Stimulated activated CD4-positive, alpha-beta T cell treated with anti-CD3 and anti-CD28 coated beads, Interleukin-1b, Interleukin-23, amount 100 ng/mL, for 1 hour (primary cell): Measurements from ENCODE around the gene CDH5.

Experiments used
- DNase-seq, 2 donors: peaks; one replicate each; pipeline ENCODE4 v3.0.0-alpha.2; 2020; ENCODE audit warnings: low read depth in 2 of 2

Gene CDH5

GRCh38 chr16:66353055-66353454 lies 13.4 kb upstream of the CDH5 start:
- no peak for DNase-seq

- no peak for DNase-seq
Measured at GRCh38 chr16:66354034-66354909, 12.2 kb upstream of the CDH5 start.

DNA sequence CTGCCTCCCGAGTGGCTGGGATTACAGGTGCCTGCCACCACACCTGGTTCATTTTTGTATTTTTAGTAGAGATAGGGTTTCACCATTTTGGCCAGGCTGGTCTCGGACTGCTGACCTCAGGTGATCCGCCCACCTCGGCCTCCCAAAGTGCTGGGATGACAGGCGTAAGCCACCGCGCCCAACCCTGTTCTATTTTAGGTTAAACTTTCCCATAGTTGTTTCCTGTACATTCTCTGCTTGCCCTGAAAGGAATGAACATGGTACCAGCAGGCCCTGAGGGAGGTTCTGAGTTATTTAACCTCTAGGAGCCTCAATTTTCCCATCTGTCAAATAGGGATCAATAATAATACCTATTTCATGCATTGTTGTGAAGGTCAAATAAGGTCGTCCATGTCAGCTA lies 11.0 kb upstream of the CDH5 start:
- DNase-seq: no peak

DNA sequence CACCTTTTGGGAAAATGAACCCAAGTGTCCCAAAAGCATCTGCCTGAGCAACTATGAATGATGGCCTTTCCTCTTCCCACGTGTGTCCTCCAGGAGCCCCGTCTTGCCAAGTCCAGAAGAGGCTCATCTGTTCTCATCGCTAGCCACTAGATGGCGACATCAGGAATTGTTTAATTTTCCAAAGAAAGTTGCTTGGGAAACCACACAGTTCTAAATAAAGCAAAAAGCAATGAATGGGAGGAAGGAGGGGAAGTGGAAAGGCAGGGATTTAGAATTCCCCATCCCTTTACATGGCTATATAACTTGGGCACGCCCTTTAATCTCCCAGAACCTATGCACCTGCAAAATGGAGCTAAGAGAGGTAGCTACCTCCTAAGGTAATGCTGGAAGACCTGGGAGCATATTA lies 9.0 kb upstream of the CDH5 start:
- no peak for DNase-seq

DNA sequence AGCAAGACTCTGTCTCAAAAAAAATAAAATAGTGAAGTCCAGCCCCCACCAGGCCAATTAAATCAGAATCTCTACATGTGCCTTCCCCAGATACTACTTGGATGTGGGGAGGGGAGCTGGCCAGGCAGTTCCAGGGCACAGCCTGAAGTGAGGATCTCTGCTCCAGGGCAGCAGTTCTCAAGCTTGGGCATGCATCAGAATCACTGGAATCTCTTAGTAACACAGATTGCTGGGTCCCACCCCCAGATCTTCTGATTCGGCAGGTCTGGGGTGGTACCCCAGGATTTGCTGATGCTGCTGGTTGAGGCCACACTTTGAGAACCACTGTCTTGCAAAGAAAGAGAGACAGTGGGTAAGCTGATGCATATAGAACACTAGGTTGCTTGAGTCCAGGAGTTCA lies 8.3 kb upstream of the CDH5 start:
- DNase-seq: no peak

GRCh38 chr16:66359012-66359411 lies 7.5 kb upstream of the CDH5 start:
- DNase-seq: no peak

DNA sequence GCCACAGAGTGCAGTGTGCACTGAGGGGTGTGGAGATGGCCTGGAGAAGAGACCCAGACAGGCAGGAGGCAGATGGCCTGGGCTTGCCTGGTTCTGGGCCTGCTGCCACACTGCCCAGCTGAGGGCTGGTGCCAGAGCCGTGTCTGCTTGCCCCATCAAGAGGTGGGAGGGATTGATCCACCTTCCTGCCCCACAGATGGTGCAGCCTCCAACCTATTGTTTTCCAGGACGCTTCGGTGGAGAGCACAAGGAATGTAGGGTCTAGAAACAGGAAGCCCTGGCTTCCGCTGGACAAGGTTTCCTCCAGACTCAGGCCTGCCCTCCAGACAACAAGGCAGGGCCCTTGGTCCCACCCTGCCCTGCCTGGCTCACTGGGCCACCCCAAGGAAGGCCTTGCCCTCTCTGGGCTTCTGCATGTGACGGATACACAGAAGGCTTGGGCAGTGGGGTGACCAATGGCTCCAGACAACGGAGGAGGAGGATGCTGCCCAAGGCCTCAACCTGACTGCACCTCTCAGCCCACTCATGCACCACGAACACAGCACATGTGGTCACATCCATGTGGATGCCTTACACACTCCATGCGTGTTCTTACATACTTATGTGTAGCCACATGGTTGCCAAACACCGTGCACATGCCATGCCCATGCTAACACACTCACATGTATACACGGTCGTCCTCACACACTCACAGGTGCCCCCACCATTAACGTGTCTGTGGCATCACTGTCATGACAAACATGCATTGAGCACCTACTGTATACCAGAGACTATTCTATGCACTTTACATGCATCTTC lies 6.5 kb upstream of the CDH5 start:
- DNase-seq: no peak

DNA sequence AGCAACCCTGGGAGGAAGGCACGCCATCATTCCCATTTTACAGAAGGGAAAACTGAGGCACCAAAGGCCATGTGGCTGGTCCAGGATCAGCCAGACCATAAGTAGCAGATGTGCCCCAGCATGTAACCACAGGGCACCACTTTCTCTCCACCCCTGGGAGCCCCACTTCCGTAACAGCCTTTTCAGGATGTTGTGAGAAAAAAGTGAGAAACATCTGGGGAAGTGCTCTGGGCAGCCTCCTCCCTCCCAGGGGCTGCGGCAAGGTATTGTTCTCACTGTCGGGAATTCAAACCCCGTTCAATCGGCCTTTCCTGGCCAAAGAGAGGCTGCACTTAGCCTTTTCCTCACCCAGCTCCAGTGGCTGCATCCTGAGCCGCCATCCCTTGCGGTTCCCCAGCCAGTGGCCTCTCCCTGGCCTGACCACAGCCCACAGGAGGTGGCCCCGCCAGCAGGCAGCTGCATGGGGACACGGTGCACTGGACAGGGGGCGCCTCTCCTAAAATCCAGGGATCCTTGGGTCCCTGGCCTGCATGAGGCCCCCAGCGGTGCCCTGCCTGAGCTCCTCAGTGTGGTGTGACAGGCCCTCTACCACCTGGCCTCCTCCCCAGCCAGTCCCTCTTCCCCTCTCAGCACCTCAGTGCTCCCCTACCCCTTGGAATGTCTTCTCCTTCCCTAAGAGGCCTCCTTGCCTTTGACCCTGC lies 5.7 kb upstream of the CDH5 start:
- no peak for DNase-seq

DNA sequence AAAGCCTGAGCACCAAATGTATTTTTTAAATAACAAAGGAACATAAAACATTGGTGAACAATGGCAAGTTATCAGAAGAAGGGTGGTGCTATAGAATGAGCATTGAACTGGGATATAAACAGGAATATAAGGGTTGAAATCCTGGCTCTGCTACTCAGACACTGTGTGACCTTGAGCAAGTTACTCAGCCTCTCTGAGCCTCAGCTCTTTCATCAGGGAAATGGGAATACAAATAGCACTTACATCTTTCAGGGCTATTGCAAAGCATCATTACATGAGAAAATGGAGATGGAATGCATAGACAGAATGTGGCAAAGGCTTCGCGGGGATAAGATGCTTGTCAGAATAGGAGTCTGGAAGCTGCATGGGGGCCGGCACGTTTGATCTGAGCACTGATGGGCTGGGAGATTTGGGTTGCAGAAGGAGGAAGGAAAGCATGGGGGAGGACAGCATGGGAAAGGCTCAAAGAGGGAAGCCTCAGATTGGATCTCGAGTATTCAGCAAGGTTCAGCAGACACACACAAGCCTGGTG lies 4.8 kb upstream of the CDH5 start:
- no peak for DNase-seq

- DNase-seq: no peak
Measured at GRCh38 chr16:66363211-66363777, 3.2 kb upstream of the CDH5 start.

- no peak for DNase-seq
Measured at GRCh38 chr16:66364117-66364958, 2.2 kb upstream of the CDH5 start.

DNA sequence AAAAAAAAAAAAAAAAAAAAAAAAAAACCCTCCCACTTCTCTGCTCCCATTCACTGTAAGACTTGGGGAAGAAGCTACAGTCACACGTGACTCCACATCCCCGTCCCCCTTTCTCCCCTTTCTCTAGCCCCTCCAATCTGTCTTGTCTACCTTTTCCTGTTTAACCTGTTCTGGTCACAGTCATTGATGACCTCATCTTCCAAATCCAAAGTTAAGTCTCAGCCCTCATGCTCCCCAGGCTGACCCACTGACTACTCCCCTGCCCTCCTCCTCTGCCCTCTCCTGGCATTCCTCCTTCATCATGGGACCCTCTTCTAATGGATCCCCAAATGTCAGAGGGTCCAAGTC lies 1.6 kb upstream of the CDH5 start:
- no peak for DNase-seq

DNA sequence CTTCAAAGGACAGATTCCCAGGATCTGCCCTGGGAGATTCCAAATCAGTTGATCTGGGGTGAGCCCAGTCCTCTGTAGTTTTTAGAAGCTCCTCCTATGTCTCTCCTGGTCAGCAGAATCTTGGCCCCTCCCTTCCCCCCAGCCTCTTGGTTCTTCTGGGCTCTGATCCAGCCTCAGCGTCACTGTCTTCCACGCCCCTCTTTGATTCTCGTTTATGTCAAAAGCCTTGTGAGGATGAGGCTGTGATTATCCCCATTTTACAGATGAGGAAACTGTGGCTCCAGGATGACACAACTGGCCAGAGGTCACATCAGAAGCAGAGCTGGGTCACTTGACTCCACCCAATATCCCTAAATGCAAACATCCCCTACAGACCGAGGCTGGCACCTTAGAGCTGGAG lies 840 bp upstream of the CDH5 start:
- no peak for DNase-seq

DNA sequence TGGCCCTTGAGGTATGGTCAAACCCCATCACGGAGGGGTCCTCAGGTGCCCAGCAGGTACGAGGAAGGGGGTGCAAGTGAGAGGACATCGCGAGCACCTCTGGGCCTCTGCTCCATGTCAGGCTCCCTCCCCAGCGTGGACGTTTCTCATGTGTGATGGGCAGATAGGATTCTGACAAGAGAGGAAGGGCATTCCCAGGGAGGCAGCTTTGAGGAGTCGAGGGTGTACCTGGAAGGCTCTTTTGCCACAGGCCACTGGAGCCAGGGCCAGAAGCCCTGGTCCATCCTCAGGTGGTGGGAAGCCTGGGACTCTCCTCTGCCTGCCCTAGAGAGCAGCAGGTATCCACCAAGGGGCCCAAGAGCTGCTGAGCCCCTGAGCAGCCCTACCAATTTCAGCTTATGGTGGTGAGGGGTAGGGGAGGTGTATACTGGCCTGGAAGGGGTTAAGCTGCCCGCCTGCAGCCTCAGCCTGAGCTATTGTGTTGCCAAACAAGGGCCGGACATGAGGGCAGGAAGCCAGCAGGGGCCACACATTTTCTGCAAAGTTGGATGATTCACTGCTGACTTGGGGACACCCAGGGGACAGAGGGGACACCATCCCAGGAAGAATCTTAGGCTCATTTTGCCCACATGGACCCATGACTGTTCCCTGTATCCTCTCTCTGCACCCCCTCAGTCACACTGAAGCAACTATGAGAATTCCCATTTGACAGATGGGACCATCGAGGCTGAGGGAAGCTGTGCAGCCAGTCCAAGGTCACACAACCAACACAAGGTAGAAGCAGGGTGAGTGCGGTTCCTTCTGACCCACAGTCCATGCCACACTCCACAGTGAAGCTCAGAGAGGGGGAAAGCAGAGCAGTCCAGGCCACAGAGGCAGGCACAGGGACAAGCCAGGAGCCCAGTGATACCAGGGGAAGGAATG lies 1.7 kb downstream of the CDH5 start:
- no peak for DNase-seq

GRCh38 chr16:66369055-66369592 lies 2.6 kb downstream of the CDH5 start:
- no peak for DNase-seq

- DNase-seq: no peak
Measured at GRCh38 chr16:66370786-66371684, 4.5 kb downstream of the CDH5 start.

GRCh38 chr16:66372078-66372897 lies 5.8 kb downstream of the CDH5 start:
- DNase-seq: no peak

DNA sequence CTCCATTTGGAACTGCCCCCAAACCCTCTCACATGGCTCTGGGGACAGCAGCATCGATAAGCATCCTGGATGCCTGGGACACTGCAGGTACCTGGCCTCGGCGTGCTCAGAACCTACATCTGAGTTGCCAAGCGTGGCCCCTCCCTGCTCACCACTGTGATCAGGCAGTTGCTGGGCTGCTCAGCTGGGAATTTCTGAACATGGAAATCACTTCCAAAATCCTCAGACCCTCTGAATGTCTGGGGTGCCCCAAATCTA lies 6.3 kb downstream of the CDH5 start:
- DNase-seq: no peak
